ENCODE data around the gene PCID2.

The PCID2 gene

DNA sequence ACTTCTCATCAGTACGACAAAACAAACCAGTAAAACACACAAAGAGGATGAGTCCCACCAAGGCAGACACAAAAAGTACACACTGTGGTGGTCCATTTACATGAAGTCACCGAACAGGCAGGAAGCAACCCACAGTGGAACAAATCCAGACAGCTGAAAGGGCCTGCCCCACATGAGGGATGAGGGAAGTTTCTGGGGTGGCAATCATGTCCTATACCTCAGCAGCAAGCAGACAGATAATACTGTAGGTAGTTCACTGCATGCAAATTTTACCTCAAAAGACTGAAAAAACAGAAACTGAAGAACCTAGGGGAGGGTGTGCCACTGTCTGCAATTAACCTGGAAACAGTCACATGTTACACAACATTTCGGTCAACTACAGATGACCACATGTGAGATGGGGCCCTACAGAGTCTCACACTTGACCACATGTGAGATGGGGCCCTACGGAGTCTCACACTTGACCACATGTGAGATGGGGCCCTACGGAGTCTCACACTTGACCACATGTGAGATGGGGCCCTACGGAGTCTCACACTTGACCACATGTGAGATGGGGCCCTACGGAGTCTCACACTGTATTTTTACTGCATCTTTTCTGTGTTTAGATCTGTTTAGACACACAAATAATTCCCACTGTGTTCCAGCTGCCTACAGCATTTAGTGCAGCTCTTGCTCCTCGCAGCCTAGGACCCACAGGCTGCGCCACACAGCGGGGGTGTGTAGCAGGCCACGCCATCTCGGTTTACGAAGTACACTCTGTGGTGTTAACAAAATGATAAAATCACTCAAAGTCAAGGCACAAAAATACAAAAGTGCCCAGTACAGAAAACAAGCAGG lies 22.2 kb downstream of the PCID2 start:
- DNase-seq, result no peak

DNA sequence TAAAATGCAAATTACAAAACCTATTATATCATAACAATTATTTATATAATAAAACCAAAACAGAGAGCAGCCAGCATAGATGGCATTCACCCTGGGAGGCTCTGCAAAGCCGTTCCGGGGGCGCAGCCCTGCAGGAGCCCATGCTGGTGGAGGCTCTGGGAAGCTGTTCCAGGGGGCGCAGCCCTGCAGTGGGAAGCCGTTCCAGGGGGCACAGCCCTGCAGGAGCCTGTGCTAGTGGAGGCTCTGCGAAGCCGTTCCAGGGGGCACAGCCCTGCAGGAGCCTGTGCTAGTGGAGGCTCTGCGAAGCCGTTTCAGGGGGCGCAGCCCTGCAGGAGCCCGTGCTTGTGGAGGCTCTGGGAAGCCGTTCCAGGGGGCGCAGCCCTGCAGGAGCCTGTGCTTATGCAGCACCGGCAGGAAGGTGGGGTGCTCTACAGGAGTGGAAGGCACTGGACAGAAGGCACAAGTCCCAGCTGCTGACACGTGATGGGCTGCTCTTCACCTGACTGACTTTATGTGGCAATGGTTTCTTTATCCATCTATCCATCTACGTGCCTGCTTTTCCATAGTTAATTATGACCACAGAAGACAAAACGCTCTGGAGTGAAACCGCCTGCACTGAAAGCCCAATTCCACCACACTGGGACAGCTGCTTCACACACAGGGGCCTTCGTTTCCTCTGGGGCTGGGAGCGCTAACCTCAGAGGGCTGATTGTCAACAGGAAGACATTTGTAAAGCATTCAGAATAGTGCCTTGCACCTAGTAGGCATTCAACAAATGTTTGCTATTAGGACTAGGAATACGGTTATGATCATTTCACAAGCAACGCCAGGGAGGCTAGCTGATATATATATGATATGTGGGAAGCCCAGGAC lies 23.7 kb downstream of the PCID2 start:
- no peak for DNase-seq

DNA sequence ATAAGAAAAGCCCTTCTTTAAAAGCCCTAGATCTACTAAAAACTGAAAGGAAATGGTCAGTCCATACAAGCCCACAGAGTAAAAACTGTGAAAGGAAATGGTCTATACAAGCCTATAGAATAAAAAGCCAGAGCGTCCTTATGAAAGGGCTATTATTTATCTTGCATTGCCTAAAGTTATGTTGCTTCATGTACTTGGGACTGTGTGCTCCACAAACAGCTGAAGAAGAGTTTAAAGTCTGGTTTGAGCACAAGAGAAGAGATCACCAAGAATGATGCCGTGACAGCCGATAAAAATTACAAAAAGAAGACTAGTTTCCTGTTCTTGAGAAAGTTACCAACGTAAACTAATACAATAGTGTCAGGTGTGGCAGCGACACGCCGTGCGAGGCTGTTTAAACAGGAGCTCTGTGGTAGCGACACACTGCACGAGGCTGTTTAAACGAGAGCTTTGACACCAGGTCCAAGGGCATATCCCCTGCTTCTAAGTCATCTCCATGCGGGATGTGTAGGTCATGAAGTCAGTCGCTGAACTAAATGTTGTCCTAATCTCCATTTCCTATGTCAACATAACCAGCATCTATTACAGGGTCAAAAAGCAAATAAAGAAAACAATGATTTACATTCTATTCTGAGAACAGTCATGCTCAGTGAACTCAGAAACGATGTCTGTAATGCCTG lies 24.9 kb downstream of the PCID2 start:
- no peak for DNase-seq

DNA sequence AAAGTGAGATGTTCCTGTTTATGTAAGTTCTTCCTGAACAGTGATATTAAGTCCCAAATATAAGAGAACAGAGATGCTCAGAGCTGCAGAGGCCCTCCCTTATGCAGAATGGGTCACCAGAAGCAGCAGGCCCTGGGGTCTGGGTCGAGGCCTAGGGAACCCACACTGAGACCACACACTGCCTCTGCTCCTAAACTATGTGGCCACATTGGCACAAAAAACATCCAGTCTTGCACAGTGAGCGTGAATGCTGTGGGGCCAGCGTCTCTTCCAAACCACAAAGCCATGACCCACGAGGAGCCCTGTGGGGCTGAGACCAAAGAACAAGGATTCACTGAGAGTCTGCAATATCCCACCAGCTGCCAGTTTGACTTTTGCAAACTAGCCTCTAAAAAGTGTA lies 26.4 kb downstream of the PCID2 start:
- DNase-seq, result no peak

DNA sequence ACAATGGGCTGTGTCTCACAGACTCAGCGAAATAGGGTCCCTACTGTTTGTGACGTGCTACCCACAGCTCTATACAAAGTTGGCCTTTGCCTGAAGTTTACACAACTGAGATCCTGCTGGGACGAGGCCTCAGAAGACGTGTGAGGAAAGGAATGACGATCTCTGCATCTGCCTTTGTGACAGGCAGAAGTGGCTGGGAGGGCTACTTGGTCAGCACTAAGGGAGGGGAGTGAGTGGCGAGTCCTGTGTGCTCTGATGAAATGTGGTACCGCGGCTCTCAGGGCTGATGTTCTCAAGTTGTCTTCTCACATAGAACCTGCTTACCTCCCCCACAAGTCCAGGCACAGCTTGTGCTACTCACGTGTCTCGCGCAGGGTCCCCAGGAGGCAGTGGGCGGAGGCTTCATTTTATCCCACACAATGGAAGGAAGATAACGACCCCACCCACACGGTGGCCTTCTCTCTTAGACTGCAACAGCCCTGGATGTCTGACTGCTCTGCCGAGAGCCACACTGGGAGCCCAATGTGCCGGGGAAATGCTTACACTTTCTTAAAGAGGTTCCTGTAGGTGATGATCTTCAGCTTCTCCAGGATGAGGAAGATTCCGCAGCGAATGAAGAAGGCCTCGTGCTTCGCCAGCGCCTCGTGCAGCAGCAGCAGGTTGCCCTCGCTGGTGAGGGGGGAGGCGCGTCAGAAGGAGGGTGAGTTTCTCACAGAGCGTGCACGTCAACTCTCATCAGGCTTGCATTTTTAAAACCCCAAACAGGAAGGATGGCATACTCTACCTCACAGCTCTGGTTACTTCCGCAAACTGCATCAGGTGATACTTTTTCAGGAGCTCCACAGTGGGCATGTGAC lies 28.9 kb downstream of the PCID2 start:
- no peak for DNase-seq

DNA sequence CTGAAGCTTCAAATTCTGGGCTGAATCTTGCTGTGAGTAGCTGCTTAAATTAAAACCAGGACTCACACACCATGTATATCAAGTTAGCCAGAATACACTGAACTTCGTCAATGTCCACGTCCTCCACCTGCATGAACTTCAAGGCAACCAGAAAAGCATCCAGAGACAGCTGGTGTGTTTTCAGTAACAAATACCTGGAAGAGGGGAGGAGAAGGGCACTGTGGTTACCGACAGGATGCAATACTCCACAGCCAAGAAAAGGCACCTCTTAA lies 29.6 kb downstream of the PCID2 start:
- DNase-seq, result no peak

DNA sequence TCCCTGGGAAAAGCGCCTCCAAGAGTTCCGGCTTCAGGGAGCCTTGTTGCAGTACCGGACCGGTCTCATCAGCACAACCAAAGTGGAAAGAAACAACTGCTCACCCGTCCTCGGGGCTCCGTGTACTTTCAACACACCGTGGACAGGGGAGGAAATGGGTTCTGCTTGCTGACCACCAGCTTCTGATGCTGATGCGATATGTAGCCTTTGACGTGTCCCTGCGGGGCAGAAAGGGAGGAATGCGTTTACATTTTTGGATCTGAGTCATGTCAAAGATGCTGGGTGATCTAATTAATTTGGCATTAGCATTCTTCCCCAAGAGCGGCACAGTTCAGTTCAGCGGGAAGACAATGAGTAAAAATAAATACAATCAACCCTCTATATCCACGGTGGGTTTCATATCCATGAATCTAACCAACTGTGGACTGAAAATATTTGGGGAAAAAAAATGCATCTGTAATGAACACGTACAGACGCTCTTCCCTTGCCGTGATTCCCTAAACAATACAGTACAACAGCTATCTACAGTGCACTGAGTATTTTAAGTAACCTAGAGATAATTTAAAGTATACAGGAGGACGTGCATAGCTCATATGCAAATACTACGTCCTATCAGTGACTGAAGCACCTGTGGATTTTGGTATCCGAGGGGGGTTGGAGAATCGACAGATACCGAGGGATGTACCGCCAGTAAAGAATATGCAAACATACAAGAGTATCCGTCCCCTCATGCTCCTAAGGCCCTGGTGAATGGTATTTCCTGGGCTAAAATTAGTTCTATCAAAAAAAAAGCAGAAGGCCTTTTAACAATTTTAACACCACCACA lies 30.2 kb downstream of the PCID2 start:
- no peak for DNase-seq

DNA sequence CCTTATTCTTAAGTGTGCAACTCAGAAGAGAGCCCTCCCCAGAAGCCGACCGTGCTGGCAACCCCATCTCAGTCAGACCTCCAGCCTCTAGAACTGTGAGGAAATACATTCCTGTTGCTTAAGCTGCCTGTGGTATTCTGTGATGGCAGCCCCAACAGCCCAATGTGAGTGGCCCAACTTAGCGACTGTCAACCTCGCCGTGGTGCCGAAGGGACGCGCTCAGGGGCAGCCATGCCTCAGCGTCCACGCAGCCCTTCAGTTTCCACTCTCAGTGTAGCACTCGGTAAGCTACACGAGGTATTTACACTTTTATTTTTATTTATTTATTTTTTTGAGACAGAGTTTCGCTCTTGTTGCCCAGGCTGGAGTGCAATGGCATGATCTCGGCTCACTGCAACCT lies 31.6 kb downstream of the PCID2 start:
- no peak for DNase-seq

DNA sequence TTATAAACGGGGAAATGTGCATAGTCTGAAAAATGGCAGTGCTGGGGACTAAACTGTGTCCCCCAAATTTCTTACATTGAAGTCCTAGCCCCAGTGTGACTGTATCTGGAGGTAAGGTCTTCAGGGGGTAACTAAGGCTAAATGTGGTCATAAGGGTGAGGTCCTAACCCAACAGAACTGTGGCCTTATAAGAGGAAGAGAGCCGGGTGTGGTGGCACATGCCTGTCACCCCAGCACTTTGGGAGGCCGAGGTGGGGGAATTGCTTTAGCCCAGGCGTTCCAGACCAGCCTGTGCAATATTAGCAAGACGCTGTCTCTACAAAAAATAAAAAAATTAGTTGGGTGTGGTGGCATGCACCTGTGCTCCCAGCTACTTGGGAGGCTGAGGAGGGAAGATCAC lies 32.2 kb downstream of the PCID2 start:
- DNase-seq, result no peak

DNA sequence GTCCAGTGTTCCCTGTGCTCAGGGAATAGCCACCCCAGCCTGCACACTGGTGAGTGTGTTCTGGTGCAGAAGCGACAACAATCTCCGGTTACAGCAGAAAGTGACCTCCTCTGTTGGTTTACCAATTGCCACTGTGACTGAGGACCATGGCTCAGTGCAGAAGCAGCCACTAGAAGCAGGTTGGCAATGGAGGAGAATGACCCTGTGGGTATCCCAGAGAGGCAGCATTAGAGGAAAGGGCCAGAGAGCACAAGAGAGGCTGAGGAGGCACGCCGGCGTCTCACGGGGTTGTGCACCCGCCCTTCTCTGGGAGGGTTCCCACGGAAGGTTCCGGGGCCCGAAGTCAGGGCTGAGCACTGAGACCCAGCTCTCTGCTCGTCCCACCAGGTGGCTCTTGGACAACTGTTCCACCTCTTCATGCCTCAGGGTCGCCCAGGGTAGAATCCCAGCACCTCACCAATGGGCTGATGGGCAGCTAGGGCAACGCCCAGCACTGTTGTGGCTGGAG lies 36.0 kb downstream of the PCID2 start:
- DNase-seq, result no peak

DNA sequence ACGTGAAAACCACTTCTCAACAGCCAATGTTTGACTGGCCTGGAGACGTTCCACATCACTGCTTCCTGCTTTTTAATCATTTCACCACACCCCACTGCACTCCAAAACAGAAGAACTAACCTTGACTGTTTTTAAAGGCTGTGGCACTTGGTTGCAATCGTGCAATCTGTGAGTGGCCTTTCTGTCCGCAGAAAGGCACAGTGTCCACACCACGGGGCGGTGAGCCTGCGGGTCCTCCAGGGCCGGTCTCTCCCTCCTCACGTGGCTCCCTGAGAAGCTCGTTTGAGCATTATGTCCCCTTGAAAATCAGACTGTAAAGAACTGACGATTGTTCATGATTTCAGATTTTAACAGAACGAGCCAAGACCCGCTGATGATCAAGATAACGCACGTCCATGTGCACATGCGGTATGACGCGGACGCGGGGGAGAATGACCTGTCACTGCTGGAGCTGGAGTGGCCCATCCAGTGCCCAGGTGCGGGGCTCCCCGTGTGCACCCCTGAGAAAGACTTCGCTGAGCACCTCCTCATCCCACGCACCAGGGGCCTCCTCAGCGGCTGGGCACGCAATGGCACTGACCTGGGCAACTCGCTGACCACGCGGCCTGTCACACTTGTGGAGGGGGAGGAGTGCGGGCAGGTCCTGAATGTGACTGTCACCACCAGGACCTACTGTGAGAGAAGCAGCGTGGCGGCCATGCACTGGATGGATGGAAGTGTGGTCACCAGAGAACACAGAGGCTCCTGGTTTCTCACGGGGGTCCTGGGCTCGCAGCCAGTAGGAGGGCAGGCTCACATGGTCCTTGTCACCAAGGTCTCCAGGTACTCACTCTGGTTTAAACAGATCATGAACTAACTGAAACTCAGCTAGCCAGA lies 37.0 kb downstream of the PCID2 start:
- DNase-seq, result no peak

DNA sequence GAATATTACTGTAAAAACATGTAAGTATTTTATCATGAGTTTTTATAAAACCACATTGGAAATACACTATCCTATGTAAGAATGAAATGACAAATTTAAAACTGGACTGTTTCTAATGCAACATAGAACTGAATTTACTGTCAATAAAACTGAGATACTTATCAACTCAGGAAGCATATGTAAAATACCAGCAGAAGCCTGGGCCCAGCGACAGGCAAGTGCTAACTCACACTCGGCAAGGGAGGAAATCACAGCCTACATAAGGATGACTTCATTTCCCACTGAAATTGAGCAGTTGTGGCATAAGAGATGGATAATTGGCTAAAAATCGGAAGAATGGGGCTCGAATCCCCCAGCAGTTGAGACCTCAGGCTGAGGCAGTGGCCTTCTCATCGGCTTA lies 38.0 kb downstream of the PCID2 start:
- DNase-seq, result no peak

DNA sequence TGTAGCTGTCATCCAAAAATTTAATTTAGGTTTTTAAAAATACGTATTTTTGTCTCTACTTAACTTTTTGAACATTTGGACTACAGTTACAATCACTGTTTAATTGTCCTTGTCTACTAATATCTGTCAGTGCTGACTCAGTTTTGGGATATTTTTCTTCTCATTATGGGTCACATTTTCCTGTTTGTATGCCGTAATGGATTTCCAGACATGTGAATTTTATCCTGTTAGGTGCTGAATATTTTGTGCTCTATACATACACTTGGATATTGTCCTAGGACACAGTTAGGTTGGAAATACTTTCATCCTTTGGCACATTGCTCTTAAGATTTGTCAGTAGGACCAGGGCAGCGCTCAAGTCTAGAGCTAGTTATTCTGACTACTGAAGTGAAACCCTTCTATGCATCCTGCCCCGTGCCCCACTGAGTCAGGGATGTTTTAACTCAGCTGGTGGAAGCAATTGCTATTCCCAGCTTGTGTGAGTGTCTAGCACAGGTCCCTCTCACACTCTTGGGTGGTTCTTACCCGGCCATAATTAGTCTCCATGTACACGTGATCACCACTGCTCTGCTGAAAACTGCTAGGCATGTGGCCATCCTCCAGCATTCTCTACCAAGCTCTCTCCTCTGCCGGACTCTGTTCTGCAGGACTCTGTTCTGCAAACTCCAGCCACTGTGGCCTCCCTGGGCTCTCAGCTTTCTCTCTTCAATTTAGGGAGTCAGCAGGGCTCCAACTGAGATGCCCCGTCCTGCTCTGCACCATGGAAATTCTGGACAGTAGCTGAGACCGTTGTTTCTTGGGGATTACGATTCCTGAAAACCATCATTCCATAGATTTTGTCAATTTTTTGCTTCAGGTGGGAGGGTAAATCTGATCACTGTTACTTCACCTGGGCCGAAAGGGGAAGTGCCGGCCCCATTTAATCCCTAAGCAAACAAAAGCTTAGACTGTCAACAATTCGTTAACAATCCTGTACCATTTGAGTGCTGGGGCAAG lies 38.9 kb downstream of the PCID2 start:
- no peak for DNase-seq

DNA sequence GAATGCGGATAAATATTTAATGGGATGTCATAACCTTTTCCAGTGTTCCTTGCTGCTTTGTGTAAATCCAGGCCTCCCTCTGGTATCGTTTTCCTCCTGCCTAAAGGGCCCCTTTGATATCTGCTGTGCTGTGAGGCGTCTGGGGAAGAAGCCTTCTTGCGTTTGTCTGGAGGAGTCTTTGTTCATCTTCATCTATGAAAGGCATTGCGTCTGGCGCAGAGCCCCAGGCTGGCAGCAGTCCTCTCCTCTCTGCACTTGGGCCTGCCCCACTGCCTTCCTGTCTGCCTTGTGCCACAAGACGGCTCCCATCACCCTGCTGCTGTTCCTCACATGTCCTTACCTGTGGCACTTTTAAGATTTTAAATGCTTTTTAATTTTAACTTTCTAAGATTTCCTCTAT lies 40.3 kb downstream of the PCID2 start:
- no peak for DNase-seq

DNA sequence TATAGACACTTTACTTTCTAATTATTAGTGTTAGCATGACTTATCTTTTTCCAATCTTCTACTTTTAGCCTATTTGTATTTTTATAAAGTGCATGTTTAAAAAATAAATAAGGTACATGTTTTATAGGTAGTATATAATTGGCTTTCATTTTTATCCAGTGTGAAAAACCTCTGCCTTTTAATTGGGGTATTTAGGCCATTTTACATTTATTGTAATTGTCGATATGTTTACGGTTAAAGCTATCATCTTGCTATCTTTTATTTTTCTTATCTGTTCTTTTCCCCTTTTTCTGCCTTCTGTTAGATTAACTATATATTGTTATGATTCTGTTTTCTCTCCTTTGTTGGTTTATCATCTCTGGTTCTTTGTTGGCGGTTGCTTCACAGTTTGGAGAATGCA lies 40.9 kb downstream of the PCID2 start:
- no peak for DNase-seq

DNA sequence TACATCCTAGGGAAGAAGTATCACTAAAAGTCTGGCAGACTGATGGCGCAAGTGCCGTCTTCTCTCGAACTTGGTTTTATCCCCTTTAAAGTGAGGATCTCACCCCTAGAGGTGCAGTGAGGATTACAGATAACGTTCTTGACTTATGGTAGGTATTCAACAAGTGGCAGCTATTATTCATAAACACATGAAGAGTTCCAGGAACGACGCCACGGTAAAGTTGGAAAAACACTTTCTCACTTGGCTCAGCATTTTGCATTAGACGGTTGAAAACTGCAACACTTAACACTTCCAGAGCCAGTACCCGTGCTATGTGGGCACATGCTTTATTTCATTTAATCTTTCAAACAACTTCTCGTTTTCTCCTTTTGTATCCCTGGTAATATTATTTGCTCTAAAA lies 41.3 kb downstream of the PCID2 start:
- DNase-seq, result no peak

DNA sequence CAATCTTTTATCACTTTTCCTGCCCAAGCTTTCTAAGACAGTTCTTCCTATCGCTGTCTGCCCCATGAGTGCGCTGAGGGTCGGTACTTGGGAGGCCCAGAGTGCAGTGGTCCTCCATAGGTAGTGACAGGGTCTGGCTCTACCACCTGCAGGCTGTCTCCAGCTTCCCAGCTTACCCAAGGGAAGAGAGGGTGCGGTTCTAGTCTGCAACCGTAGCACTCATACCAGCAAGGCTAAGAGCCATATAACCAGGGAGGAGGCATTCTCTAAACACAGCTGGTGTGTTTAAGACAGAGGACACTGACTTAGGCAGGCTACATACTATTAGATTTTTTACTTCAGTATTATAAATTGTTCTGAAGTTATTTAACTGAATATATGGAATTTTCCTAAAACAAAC lies 41.8 kb downstream of the PCID2 start:
- DNase-seq, result no peak

DNA sequence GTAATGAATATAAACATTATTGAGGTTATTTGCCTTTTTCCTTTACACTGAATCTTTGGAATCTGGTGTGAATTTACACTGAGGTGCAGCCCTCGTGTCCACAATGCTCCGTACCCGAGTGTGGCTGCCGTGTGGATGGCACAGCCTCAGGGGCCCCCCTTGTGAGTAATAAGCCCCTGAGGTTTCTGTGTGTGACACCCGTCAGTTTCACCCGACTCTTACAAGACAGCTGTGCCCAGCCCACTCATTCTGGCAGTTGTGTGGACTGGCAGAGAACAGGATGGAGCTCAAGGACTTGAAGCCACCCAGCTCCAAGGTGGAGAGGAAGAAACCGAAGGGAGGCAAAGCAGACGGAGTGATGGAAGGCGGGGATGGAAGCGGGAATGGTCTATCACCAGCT lies 42.2 kb downstream of the PCID2 start:
- no peak for DNase-seq

DNA sequence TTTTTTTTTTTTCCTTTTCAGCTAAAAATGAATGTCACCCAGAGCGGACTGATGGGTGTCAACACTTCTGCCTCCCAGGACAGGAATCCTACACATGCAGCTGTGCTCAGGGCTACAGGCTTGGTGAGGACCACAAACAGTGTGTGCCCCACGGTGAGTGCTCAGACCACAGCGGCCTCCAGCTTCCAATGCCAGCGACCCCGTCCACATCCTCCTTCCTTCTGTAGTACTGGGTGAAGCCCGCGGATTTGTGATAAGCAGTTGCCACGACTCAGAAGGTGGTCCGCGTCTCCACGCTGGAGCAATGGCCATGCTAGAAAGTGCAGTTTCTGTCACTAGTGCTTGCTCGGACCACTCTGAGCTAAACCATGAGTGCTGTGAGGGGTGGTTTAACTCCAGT lies 44.0 kb downstream of the PCID2 start:
- no peak for DNase-seq
